Measurements from ENCODE around the gene OBSCN. TPM values are rescaled to one million over a fixed set of nuclear protein-coding genes. Genes with fewer than 3 reads are reported as not detected.
"Not testable (repeated sequence)": the region's sequence is repeated elsewhere in the genome, so short reads cannot be mapped to it uniquely, and the experiment has no call there.

OBSCN gene
- total RNA-seq, 2 donors from 2014 or later, result 14.5 to 34.9 TPM

- peaks cover 6% of the 10 kb centered on the region for H3K4me1 ChIP-seq
- H3K36me3 ChIP-seq (replicated peaks in 1 of 2; ENCODE audit: insufficient read depth in 1 of 2, low read depth in 2 of 2), result no peaks in the 10 kb centered on the region
- H3K27ac ChIP-seq, result no peak overlapping the region
- ATAC-seq (no peak), DNase-seq (no peak)
- 84 to 85% methylated on average over 18 to 28 of the region's 28 CpGs for WGBS, 2 donors
- TF ChIP-seq POLR2A (IDR thresholded peaks at IDR 0.05) (no peak), CTCF (IDR thresholded peaks at IDR 0.05) (no peak)
- intact Hi-C loops (cut with DNase I), result no loop called here
- H3K4me3 ChIP-seq, result no peak overlapping the region
- peaks cover 0 to 13% (median 0%) of the 10 kb centered on the region in 3 donors for H3K9me3 ChIP-seq
- no peaks in the 10 kb centered on the region for H3K27me3 ChIP-seq
Measured at GRCh38 chr1:228219962-228220780, 12.3 kb downstream of the OBSCN start.

- H3K27me3 ChIP-seq; H3K4me3 ChIP-seq; H3K4me1 ChIP-seq; H3K36me3 ChIP-seq (replicated peaks in 1 of 2; ENCODE audit: insufficient read depth in 1 of 2, low read depth in 2 of 2); H3K27ac ChIP-seq; DNase-seq; intact Hi-C loops (cut with DNase I); ATAC-seq: not testable (repeated sequence)
- peaks cover 0 to 14% (median 0%) of the 10 kb centered on the region in 3 donors for H3K9me3 ChIP-seq
- WGBS, 2 donors, result 86 to 92% methylated on average over 9 of the region's 9 CpGs
Measured at GRCh38 chr1:228221097-228221496, 13.3 kb downstream of the OBSCN start.

GRCh38 chr1:228222548-228222947, 14.7 kb downstream of the OBSCN start:
- peaks cover 0 to 14% (median 0%) of the 10 kb centered on the region in 3 donors for H3K9me3 ChIP-seq
- TF ChIP-seq CTCF (IDR thresholded peaks at IDR 0.05) (no peak), POLR2A (IDR thresholded peaks at IDR 0.05) (no peak)
- no peak overlapping the region for H3K4me3 ChIP-seq
- H3K27ac ChIP-seq, result no peak overlapping the region
- 66 to 71% methylated on average over 11 of the region's 11 CpGs for WGBS, 2 donors
- intact Hi-C loops (cut with DNase I), result no loop called here
- no peaks in the 10 kb centered on the region for H3K27me3 ChIP-seq
- DNase-seq (no peak), ATAC-seq (no peak)
- H3K36me3 ChIP-seq (replicated peaks in 1 of 2; ENCODE audit: insufficient read depth in 1 of 2, low read depth in 2 of 2), result no peaks in the 10 kb centered on the region
- H3K4me1 ChIP-seq, result no peaks in the 10 kb centered on the region

GRCh38 chr1:228224198-228225164, 16.6 kb downstream of the OBSCN start:
- ATAC-seq (no peak), DNase-seq (no peak)
- 87 to 91% methylated on average over 16 of the region's 16 CpGs for WGBS, 2 donors
- no peaks in the 10 kb centered on the region for H3K4me1 ChIP-seq
- H3K27me3 ChIP-seq, result no peaks in the 10 kb centered on the region
- no peak for TF ChIP-seq CTCF (IDR thresholded peaks at IDR 0.05)
- no peak for TF ChIP-seq POLR2A (IDR thresholded peaks at IDR 0.05)
- H3K36me3 ChIP-seq (replicated peaks in 1 of 2; ENCODE audit: insufficient read depth in 1 of 2, low read depth in 2 of 2), result no peaks in the 10 kb centered on the region
- intact Hi-C loops (cut with DNase I), result no loop called here
- no peak overlapping the region for H3K27ac ChIP-seq
- peaks cover 0 to 14% (median 0%) of the 10 kb centered on the region in 3 donors for H3K9me3 ChIP-seq
- no peak overlapping the region for H3K4me3 ChIP-seq

GRCh38 chr1:228225165-228225710, 17.4 kb downstream of the OBSCN start:
- H3K27me3 ChIP-seq, result no peaks in the 10 kb centered on the region
- H3K4me1 ChIP-seq, result no peaks in the 10 kb centered on the region
- peaks cover 0 to 14% (median 0%) of the 10 kb centered on the region in 3 donors for H3K9me3 ChIP-seq
- TF ChIP-seq CTCF (IDR thresholded peaks at IDR 0.05) (no peak), POLR2A (IDR thresholded peaks at IDR 0.05) (no peak)
- intact Hi-C loops (cut with DNase I), result no loop called here
- 0 to 93% methylated on average over 2 of the region's 2 CpGs for WGBS, 2 donors
- no peaks in the 10 kb centered on the region for H3K36me3 ChIP-seq (replicated peaks in 1 of 2; ENCODE audit: insufficient read depth in 1 of 2, low read depth in 2 of 2)
- H3K27ac ChIP-seq, result no peak overlapping the region
- ATAC-seq (no peak), DNase-seq (no peak)
- H3K4me3 ChIP-seq, result no peak overlapping the region
